ENCODE measurements around the gene HYI.

DNA sequence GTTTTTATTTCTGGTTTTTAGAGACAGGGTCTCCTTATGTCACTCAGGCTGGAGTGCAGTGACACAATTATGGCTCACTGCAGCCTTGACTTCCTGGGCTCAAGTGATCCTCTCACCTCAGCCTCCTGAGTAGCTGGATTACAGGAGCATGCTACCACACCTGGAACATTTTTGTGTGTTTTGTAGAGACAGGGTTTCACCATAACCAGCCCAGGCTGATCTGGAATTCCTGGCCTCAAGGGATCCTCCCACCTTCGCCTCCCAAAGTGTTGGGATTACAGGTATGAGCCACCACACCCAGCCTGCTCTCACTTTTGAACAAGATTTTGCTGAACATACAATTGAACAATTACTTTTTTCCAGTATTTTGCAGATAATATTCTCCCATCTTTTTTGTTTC is 24.0 kb upstream of the HYI start:
- TF ChIP-seq CTCF (IDR thresholded peaks at IDR 0.05) (no peak), POLR2AphosphoS5 (IDR thresholded peaks at IDR 0.05) (no peak), POLR2A (IDR thresholded peaks at IDR 0.05) (no peak)
